Hepatocyte (in vitro differentiated cells): ENCODE data around the gene ZNF514.

Experiments
- EZH2 ChIP-seq: fragments of 200-600 bp; sonication (generic); IDR thresholded peaks from 2 replicates; pipeline ENCODE4 v1.6.1; 2016; ENCODE audit warnings: antibody characterized with exemption, mild to moderate bottlenecking, borderline replicate concordance
- TF ChIP-seq, protein P1 (sequence below): fragments of 200-600 bp; sonication (generic); IDR thresholded peaks from 2 replicates; pipeline ENCODE4 v1.5.1; 2016; ENCODE audit warnings: antibody characterized with exemption, mild to moderate bottlenecking; ENCODE audit not compliant: poor library complexity

DNA sequence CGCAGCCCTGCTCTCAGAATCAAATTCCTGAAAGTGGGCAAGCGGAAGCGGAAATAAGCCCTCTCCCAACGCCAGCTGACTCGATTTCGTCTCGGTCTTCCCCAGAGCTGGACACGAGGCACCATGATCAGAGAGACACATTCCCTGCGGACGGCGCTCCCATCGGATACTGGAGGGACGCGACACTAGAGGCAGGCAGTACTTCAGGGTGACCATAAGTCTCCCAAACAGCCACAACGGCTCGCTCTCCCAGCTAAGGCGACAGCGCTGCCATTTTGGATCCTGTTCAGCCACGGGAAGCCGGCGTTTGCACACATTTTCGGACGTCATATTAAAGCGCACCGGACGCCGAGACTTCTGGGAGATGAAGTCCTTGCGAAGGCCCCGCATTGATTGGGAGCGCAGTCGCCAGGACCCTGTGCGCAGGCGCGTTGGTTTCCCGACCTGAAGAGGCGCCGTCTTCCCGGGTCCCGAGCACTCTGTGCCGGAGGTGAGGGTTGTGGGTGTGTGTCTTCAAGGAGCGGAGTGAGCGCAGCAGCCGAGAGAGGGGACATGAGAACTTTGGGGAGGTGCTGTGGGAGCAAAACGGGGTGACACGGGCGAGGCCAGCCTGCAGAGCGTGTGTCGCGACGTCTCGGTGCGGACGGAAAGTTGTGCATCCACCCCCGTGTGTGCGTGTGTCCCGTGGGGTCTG lies 5.9 kb upstream of the ZNF514 start, which contains the start of gene ZNF2:
- TF ChIP-seq, protein P1, sequence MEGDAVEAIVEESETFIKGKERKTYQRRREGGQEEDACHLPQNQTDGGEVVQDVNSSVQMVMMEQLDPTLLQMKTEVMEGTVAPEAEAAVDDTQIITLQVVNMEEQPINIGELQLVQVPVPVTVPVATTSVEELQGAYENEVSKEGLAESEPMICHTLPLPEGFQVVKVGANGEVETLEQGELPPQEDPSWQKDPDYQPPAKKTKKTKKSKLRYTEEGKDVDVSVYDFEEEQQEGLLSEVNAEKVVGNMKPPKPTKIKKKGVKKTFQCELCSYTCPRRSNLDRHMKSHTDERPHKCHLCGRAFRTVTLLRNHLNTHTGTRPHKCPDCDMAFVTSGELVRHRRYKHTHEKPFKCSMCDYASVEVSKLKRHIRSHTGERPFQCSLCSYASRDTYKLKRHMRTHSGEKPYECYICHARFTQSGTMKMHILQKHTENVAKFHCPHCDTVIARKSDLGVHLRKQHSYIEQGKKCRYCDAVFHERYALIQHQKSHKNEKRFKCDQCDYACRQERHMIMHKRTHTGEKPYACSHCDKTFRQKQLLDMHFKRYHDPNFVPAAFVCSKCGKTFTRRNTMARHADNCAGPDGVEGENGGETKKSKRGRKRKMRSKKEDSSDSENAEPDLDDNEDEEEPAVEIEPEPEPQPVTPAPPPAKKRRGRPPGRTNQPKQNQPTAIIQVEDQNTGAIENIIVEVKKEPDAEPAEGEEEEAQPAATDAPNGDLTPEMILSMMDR, result no peak
- no peak for TF ChIP-seq EZH2
